GM18951 (cell line): ENCODE measurements around the gene ZNF331.
A peak's percentile ranks its signal among the peaks of the same experiment; 100 is the strongest.
"Not testable (repeated sequence)": the region's sequence is repeated elsewhere in the genome, so short reads cannot be mapped to it uniquely, and the experiment has no call there.

Experiments
- POLR2A ChIP-seq: IDR thresholded peaks from 4 replicates; pipeline ENCODE4 v1.6.1; 2011; ENCODE audit warnings: mild to moderate bottlenecking; ENCODE audit not compliant: insufficient read length, insufficient read depth; ENCODE audit errors: extremely low read depth
- in situ Hi-C: fragments of 300-500 bp; cut with MboI; formaldehyde crosslinking; loops from one replicate; pipeline ENCODE4 v1.12.0; 2022; ENCODE audit warnings: low sequenced_read_pairs, mixed read lengths, inconsistent platforms; ENCODE audit not compliant: unreplicated experiment

The ZNF331 gene

DNA sequence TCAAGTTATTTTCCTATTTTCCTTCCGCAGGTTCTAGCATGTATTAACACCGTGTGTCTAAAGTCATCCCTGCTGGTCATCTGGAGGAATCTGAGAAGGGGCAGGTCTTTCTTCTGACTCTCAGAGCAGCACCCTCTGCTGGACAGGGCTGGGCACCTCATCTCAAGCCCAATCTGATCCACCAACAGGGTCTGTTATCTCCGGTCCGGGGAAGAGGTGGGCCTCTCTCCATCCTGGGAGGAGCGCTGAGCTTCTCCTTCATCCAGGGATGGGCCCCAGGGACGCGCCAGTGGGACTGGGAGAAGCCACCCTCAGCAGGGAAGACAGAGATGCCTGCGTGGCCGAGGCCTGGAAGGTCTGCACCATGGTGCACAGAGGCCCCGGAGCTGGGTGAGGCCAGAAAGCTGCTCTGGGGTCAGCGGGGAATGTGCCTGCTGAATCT is 26.0 kb upstream of the ZNF331 start:
- in situ Hi-C loops = no loop called here
- TF ChIP-seq POLR2A = no peak

DNA sequence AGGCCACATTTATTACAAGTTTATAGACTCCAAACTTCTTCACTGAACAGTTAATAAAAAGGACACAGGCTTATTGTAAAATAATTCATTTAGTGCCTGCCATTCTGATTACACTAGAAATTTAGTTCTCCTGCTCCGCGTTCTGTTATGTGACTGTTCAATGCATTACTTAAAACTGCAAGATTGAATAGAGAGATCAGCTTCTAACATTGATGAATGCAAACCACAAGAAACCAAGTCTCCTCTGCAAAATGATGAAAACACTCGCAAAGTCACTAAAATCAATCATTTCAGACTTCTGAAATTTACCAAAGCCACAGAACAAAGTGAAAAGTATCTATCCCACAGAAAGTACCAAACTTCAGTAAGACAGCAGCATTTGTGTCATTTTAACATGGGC is 22.9 kb upstream of the ZNF331 start:
- in situ Hi-C loops = not testable (repeated sequence)

DNA sequence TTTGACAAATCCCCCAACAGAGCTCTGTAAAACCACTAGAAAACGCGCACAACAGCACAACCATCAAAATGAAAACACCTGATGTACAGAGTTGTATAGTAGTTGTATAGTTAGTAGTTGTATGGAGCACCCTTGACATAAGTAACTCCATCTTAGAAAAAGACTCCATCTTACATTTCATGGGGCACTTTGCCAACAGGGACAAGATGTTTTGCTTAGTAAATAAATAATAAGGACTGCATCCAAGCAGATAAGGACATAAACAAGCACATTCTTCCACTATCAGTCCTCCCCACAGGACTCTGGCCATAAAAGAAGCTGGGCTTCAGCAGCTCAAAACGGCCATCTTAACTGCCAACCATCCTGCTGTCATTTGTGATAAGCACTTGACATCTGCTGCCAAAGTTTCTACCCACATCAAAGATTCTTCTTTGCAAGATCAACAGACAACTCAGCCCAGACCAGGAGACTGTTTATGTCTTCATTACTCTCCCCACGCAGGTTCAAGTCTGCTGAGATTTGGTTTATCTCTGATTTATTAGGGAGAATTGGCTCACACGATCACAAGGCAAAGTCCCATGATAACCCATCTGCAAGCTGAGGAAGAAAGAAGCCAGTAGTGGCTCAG is 20.7 kb upstream of the ZNF331 start:
- no peak for TF ChIP-seq POLR2A
- in situ Hi-C loops = no loop called here

DNA sequence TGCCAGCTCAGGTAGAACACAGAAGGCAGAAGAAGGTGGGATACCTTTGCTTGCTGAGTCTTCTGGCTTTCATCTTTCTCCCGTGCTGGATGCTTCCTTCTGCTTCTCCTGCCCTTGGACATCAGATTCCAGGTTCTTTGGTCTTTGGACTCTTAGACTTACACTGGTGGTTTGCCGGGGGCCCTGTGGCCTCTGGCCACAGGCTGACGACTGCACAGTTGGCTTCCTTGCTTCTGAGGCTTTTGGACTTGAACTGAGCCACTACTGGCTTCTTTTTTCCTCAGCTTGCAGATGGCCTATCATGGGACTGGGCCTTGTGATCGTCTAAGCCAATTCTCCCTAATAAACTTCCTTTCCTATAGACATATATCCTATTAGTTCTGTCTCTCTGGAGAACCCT is 19.8 kb upstream of the ZNF331 start:
- no peak for TF ChIP-seq POLR2A
- in situ Hi-C loops = no loop called here

DNA sequence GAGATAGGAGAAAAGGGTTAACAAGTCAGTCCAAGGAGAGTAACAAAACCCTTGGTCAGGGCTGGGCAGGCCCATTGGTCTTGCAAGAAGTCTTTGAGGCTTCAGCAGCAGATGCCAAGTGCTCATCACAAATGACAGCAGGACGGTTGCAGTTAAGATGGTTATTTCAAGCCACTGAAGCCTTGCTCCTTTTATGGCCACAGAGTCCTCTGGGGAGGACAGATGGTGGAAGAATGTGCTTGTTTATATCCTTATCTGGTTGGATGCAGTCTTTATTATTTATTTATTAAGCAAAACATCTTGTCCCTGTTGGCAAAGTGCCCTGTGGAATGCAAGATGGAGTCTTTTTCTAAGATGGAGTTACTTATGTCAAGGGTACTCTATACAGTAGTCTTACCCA is 19.2 kb upstream of the ZNF331 start:
- in situ Hi-C loops = no loop called here
- TF ChIP-seq POLR2A = no peak

DNA sequence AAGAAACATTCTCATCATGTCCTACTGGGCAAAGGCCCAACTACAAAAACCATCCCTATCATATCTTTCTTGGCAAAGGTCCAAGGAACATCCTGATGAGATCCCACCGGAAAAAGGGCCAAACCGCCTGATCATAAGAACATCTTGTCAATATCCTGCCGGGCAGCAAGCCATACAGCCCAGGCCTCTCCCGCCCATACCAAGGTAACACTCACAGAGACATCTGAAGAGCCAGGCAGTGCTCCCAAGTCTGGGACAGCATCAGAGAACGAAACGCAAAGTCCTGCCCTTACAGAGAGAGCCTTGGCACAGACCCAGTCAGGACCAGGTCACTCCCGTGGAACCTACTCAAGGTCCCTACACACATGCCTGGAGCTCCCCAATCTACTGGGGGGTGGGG is 18.5 kb upstream of the ZNF331 start:
- TF ChIP-seq POLR2A = no peak
- in situ Hi-C loops = no loop called here

DNA sequence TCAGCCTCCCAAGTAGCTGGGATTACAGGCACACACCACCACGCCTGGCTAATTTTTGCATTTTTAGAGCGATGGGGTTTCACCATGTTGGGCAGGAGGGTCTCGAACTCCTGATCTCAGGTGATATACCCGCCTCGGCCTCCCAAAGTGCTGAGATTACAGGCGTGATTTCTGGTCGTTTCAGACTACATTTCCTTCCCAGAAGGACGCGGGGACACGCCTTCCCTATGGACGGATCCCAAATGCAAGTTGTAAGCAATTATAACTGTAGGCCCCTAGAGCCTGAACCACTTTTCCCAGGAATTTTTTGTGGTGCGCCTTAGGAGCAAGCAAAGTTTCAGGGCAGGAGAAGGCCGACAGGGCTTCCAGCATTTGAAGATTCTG is 17.8 kb upstream of the ZNF331 start:
- no peak for TF ChIP-seq POLR2A
- in situ Hi-C loops = no loop called here

DNA sequence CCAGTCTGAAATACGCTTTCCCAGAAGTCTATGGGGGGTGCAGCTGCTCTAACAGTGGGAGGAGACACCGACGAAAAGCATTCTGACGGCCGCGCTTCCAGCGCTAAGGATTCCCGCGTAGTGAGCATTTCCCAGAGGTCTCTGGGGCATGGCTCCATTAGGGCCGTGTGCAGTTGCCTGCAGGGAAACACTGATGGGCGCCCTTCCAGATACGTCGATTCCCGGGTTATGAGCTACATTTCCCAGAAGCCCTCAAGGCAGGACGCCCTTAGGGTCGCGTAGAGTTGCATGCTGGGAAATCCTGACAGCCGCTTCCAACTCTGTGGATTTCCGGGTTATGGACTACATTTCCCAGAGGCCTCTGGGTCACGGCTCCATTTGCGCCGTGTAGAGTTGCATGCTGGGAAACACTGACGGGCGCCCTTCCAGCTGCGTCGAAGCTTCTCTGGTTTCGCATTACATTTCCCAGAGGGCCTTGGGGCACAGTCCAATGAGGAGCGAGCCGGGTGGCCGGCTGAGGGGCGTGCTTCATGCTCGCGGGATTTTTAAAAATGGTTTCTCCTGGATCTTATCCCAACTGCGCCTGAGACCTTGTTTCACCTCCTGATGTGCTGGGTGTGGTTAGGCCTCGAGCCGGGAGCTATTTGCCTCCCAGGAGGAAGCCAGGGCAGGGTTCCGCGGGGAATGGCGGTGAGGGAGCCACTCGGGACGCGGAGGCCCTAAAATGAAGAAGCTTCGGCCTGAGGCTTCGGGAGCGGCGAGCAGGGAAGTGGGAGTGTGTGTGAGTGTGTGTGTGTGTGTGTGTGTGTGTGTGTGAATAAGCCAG is 17.2 kb upstream of the ZNF331 start:
- in situ Hi-C loops = no loop called here
- peak; percentile 45 for TF ChIP-seq POLR2A

DNA sequence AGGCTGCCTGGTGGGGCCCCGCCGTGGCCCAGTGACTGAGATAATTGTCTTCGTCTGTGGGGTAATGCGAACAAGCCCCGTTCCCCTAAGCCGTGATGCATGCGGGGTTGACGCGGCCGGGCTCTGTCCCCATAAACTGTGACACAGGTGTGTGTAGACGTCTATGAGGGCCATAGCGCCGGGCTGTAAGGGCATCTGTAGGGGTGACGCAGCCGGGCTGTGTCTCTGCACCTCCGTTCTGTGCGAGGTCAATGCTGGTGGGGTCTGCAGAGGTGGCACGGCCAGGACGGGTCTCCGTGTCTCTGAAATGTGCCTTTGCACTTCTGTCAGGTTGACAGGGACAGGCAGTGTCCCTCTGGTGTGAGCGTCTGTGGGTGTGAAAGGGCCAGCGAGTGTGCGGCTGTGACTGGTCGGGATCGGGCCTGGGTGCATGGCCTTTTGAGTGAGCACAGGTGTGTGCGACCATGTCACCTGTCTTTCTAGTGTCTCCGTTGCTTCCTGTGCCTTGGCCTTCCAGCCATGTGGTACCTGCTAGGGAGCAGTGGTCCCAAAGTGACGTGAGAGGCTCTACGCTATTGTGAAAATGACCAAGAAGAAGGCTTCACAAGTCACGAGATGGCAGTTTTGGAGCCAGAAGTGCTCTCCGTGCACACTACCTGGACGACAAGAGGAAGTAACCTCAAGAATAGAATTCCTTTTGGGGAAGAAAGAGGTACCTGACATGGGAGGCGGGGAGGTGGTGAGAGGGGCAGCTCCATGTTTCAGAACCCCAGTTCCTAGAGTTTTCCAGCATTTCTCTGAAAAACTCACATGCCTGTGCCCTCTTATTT is 16.4 kb upstream of the ZNF331 start:
- in situ Hi-C loops = no loop called here
- no peak for TF ChIP-seq POLR2A

DNA sequence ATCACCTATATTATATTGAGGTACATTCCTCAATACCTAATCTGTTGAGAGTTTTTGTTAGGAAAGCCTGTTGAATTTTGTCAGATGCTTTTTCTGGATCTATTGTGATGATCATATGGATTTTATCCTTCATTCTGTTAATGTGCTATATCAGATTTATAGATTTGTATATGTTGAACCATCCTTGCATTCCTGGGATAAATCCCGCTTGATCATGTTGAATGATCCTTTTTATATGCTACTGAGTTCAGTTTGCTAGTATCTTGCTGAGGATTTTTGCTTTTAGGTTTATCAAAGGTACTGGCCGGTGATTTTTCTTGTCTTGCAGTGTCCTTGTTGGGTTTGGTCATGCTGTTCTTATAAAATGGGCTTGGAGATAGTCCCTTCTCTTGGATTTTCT is 12.0 kb upstream of the ZNF331 start:
- in situ Hi-C loops = no loop called here
- no peak for TF ChIP-seq POLR2A

DNA sequence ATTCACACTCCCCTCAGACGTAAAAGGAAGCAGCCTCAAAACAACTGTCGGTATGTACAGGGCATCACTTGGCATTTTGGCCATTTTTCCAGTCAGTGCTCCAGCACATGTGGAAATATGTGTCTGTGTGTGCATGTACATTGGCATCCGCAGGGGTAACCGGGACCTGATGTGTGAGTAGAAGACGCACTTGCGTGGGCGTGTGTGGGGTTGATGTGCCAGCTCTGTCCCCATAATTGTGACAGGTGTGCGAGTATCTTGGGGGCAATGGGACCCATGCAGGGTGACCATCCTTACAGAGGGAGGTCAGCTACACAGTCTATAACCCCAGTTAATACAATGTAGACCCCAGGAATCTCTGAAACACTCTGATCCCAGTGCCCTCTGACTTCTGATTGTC is 7.3 kb upstream of the ZNF331 start:
- in situ Hi-C loops = no loop called here
- TF ChIP-seq POLR2A = no peak

DNA sequence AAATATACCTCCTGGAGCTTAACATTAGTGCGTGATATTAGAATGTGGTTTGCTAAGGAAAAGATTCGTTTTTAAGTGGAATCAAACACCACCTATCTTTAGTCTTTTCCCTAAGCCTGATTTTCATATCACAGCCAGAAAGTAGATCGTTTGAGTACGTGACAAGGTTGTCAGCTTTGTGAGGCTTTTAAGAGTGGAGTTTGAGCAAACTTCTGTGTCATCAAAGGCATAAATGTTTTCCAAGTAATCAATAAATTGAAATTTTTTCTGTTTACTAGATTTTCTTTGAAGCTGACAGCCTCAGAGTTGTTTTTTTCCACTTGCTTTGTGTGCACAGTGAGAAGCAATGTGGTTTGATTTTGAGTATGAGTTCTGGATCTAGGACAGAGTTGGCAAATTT is 6.5 kb upstream of the ZNF331 start:
- in situ Hi-C loops = no loop called here
- no peak for TF ChIP-seq POLR2A

DNA sequence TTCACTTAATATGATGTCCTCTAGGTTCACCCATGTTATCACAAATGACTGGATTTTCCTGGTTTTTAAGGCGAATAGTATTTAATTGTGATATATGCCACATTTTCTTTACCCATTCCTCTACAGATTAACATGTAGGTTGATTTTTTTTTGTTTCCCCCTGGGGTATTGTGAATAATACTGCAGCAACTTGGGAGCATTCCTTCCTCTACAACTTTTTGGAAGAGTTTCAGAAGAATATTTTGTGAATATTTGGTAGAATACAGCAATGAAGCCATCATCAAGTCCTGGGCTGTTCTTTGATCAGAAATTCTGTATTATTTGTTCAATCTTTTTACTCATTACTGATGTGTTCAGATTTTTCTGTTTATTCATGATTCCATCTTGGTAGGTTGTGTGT is 5.6 kb upstream of the ZNF331 start:
- in situ Hi-C loops = no loop called here
- no peak for TF ChIP-seq POLR2A

DNA sequence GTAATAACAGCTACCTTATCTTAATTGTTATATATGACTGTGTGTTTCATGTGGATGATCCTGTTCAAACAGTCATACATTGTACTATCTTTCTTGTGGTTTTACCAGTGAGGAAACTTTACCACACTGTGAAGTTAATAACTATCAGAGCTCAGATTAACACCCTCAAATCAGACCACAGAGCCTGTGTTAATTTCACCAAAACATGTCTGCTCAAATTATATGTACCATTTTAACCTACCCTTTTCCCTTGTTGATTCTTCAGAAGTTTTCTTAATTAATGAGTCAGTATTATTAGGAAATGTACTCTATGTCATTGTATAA is 1.8 kb upstream of the ZNF331 start:
- in situ Hi-C loops = no loop called here
- TF ChIP-seq POLR2A = no peak

DNA sequence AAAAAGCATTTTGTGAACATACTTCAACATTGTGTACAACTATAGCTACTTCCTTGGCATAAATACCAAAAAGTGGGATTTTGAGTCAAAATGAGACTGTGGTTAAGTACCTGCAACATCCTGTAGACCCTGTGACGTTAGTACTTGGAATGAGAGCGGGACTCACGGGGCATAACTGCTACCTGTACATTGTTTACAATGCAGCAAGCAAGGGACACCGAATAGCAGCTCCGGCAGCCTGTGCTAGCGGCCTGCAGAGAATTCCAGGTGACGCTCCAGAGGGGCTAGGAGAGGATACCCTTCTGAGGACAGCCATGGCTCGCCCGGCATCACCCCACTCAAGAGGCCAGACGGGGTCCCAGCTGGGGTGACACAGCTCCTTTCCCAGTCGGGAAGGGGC is 824 bp upstream of the ZNF331 start:
- no peak for TF ChIP-seq POLR2A
- in situ Hi-C loops = no loop called here
